ENCODE results near the gene HLA-F.

The HLA-F gene

DNA sequence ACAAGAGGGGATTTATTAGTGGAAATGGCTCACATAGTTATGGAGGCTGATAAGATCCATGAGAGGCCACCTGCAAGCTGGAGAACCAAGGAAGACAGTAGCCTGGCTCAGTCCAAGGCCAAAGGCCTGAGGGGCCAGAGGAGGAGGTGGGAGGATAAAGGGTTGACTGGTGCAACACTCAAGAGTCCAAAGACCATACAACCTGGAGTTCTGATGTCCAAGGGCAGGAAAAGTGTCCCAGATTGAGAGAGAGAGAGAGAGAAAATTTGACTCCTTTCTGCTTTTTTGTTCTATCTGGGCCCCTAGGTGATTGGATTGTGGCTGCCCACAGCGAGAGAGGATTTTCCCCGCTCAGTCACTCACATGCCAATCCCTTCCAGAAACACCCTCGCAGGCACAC is 8.0 kb downstream of the HLA-F start (continued):
- TF ChIP-seq AEBP2 (tag by site-specific recombination; IDR thresholded peaks at IDR 0.05; ENCODE audit: borderline replicate concordance) (no peak), ZFP69B (tag by site-specific recombination; IDR thresholded peaks at IDR 0.05) (no peak)

GRCh38 chr6:29733057-29733456 is 9.8 kb downstream of the HLA-F start:
- H3K36me3 ChIP-seq (ENCODE audit: control insufficient read depth in 2 of 2, insufficient read depth in 1 of 2, low read length in 2 of 2): peaks cover 0 to 13% of the 10 kb centered on the region in 2 experiments; a peak in 1 of 3 replicates
- POLR2A ChIA-PET: interaction anchor here (1.2 kb wide), 1 partner anchor 83 kb away, joined by 3 read pairs; no protein-coding TSS in a partner anchor

GRCh38 chr6:29734046-29735018 is 11.1 kb downstream of the HLA-F start:
- no peaks in the 10 kb centered on the region for H3K4me1 ChIP-seq (ENCODE audit: control insufficient read depth, insufficient read depth, low read length)
- H3K4me3 ChIP-seq (ENCODE audit: low read depth, low read length): no peak overlapping the region
- no peaks in the 10 kb centered on the region for H3K9me3 ChIP-seq (ENCODE audit: control insufficient read depth, insufficient read depth, low read depth, low read length)
- peaks cover 0 to 11% of the 10 kb centered on the region in 2 experiments; a peak in 1 of 3 replicates for H3K36me3 ChIP-seq (ENCODE audit: control insufficient read depth in 2 of 2, insufficient read depth in 1 of 2, low read length in 2 of 2)
- no peak overlapping the region for H3K27ac ChIP-seq (ENCODE audit: extremely low read depth, low read depth, low read length)
- ChIA-PET CTCF (interaction anchor here (0.6 to 10.6 kb wide), 9 partner anchors 17 to 1946 kb away, joined by 3 to 158 read pairs (median 5); no protein-coding TSS in a partner anchor), POLR2A (interaction anchor here (0.6 to 1.2 kb wide), 3 partner anchors 15 to 903 kb away, joined by 3 read pairs; no protein-coding TSS in a partner anchor)
- TF ChIP-seq ZBTB48 (tag by site-specific recombination; IDR thresholded peaks at IDR 0.05): no peak
- TF ChIP-seq, protein P1, sequence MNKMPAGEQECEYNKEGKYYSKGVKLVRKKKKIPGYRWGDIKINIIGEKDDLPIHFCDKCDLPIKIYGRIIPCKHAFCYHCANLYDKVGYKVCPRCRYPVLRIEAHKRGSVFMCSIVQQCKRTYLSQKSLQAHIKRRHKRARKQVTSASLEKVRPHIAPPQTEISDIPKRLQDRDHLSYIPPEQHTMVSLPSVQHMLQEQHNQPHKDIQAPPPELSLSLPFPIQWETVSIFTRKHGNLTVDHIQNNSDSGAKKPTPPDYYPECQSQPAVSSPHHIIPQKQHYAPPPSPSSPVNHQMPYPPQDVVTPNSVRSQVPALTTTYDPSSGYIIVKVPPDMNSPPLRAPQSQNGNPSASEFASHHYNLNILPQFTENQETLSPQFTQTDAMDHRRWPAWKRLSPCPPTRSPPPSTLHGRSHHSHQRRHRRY (tag by site-specific recombination; IDR thresholded peaks at IDR 0.05): no peak
- no peak for TF ChIP-seq SCRT2 (tag by site-specific recombination; IDR thresholded peaks at IDR 0.05)
- no peak for TF ChIP-seq ZNF654 (tag by site-specific recombination; IDR thresholded peaks at IDR 0.05; ENCODE audit: low read depth)
- no peak for TF ChIP-seq ZNF2 (tag by site-specific recombination; IDR thresholded peaks at IDR 0.05)
- TF ChIP-seq ZNF404 (tag by site-specific recombination; IDR thresholded peaks at IDR 0.05): no peak
- TF ChIP-seq ZNF335 (tag by site-specific recombination; conservative IDR thresholded peaks at IDR 0.05): no peak
- no peak for TF ChIP-seq ZNF157 (tag by site-specific recombination; IDR thresholded peaks at IDR 0.05)
- no peak for TF ChIP-seq PRDM10 (tag by site-specific recombination; IDR thresholded peaks at IDR 0.05)
- no peak for TF ChIP-seq ZNF214 (tag by site-specific recombination; IDR thresholded peaks at IDR 0.05; ENCODE audit: borderline replicate concordance)
- TF ChIP-seq ZNF585B (tag by site-specific recombination; IDR thresholded peaks at IDR 0.05): no peak
- TF ChIP-seq ZNF239 (tag by site-specific recombination; IDR thresholded peaks at IDR 0.05): no peak
- no peak for TF ChIP-seq SP2 (tag by site-specific recombination; IDR thresholded peaks at IDR 0.05)
- no peak for TF ChIP-seq EGR2 (tag by site-specific recombination; IDR thresholded peaks at IDR 0.05; ENCODE audit: low read depth)
- TF ChIP-seq ZNF366 (tag by site-specific recombination; conservative IDR thresholded peaks at IDR 0.05): no peak

More at GRCh38 chr6:29733057-29733456, 9.8 kb downstream of the HLA-F start:
- Histone ChIP-seq H3K4me1 (ENCODE audit: control insufficient read depth, insufficient read depth, low read length) (no peaks in the 10 kb centered on the region), H3K27ac (ENCODE audit: extremely low read depth, low read depth, low read length) (no peak overlapping the region), H3K4me3 (ENCODE audit: low read depth, low read length) (no peak overlapping the region), H3K9me3 (ENCODE audit: control insufficient read depth, insufficient read depth, low read depth, low read length) (no peaks in the 10 kb centered on the region)
- no peak for TF ChIP-seq YY1 (tag by site-specific recombination; IDR thresholded peaks at IDR 0.05)
- TF ChIP-seq, protein P2, sequence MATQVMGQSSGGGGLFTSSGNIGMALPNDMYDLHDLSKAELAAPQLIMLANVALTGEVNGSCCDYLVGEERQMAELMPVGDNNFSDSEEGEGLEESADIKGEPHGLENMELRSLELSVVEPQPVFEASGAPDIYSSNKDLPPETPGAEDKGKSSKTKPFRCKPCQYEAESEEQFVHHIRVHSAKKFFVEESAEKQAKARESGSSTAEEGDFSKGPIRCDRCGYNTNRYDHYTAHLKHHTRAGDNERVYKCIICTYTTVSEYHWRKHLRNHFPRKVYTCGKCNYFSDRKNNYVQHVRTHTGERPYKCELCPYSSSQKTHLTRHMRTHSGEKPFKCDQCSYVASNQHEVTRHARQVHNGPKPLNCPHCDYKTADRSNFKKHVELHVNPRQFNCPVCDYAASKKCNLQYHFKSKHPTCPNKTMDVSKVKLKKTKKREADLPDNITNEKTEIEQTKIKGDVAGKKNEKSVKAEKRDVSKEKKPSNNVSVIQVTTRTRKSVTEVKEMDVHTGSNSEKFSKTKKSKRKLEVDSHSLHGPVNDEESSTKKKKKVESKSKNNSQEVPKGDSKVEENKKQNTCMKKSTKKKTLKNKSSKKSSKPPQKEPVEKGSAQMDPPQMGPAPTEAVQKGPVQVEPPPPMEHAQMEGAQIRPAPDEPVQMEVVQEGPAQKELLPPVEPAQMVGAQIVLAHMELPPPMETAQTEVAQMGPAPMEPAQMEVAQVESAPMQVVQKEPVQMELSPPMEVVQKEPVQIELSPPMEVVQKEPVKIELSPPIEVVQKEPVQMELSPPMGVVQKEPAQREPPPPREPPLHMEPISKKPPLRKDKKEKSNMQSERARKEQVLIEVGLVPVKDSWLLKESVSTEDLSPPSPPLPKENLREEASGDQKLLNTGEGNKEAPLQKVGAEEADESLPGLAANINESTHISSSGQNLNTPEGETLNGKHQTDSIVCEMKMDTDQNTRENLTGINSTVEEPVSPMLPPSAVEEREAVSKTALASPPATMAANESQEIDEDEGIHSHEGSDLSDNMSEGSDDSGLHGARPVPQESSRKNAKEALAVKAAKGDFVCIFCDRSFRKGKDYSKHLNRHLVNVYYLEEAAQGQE (tag by site-specific recombination; IDR thresholded peaks at IDR 0.05): peak; percentile 88
- CTCF ChIA-PET: interaction anchor here (0.9 to 10.6 kb wide), 6 partner anchors 18 to 101 kb away, joined by 5 to 158 read pairs (median 6); no protein-coding TSS in a partner anchor
